ENCODE data around the gene PBX2. TPM values are rescaled to one million over a fixed set of nuclear protein-coding genes. Genes with fewer than 3 reads are reported as not detected.
"Not testable (repeated sequence)": the region's sequence is repeated elsewhere in the genome, so short reads cannot be mapped to it uniquely, and the experiment has no call there.

Gene PBX2
- total and polyA plus RNA-seq, 4 donors: 11.5 to 91.2 (median 65.0) TPM

- H3K9me3 ChIP-seq (ENCODE audit: control insufficient read depth, low read length): no peaks in the 10 kb centered on the region
- peak overlapping the region; percentile 95 to 98 for H3K27ac ChIP-seq (ENCODE audit: low read depth in 1 of 2, low read length in 2 of 2)
- H3K27me3 ChIP-seq (ENCODE audit: control insufficient read depth in 1 of 2, insufficient read depth in 2 of 2, low read length in 1 of 2): no peaks in the 10 kb centered on the region
- ATAC-seq (ENCODE audit: low FRiP score) (no peak), DNase-seq (peak in 1 of 2 donors; percentile 64)
- intact Hi-C loops (cut with DNase I): loop anchor here (5.0 to 10.0 kb wide), 3 partner anchors 775 to 1008 kb away; partner anchors contain the start of genes HSD17B8 (in 1 of the 2), RING1 (in 1 of the 2), RXRB (in 1 of the 2) and SLC39A7 (in 1 of the 2)
- 12 to 14% methylated on average over 24 to 28 of the region's 28 CpGs for WGBS, 2 donors
- peak overlapping the region; percentile 63 to 86 for H3K4me3 ChIP-seq (ENCODE audit: low read length in 2 of 2)
- no peaks in the 10 kb centered on the region for H3K4me1 ChIP-seq (ENCODE audit: control insufficient read depth in 1 of 2, insufficient read depth in 2 of 2, low read length in 2 of 2)
- no peaks in the 10 kb centered on the region for H3K36me3 ChIP-seq (ENCODE audit: control insufficient read depth in 1 of 2, insufficient read depth in 2 of 2, low read length in 1 of 2)
Observed at GRCh38 chr6:32196682-32197616, 6.9 kb upstream of the PBX2 start.

GRCh38 chr6:32195902-32196681 is 6.1 kb upstream of the PBX2 start:
- DNase-seq (peak; percentile 95 to 96), ATAC-seq (ENCODE audit: low FRiP score) (peak; percentile 74)
- peak overlapping the region; percentile 95 to 98 for H3K27ac ChIP-seq (ENCODE audit: low read depth in 1 of 2, low read length in 2 of 2)
- H3K27me3 ChIP-seq (ENCODE audit: control insufficient read depth in 1 of 2, insufficient read depth in 2 of 2, low read length in 1 of 2): no peaks in the 10 kb centered on the region
- intact Hi-C loops (cut with DNase I): loop anchor here (5.0 to 10.0 kb wide), 3 partner anchors 776 to 1009 kb away; partner anchors contain the start of genes HSD17B8 (in 1 of the 2), RING1 (in 1 of the 2), RXRB (in 1 of the 2) and SLC39A7 (in 1 of the 2)
- H3K36me3 ChIP-seq (ENCODE audit: control insufficient read depth in 1 of 2, insufficient read depth in 2 of 2, low read length in 1 of 2): no peaks in the 10 kb centered on the region
- WGBS, 2 donors: 0 to 1% methylated on average over 55 to 58 of the region's 58 CpGs
- no peaks in the 10 kb centered on the region for H3K9me3 ChIP-seq (ENCODE audit: control insufficient read depth, low read length)
- peak overlapping the region; percentile 63 to 86 for H3K4me3 ChIP-seq (ENCODE audit: low read length in 2 of 2)
- H3K4me1 ChIP-seq (ENCODE audit: control insufficient read depth in 1 of 2, insufficient read depth in 2 of 2, low read length in 2 of 2): no peaks in the 10 kb centered on the region

- peak; percentile 100 for DNase-seq
- peak; percentile 96 for ATAC-seq (ENCODE audit: low FRiP score)
- H3K27ac ChIP-seq (ENCODE audit: low read depth in 1 of 2, low read length in 2 of 2): no peak overlapping the region
- H3K9me3 ChIP-seq (ENCODE audit: control insufficient read depth, low read length): no peaks in the 10 kb centered on the region
- intact Hi-C loops (cut with DNase I): loop anchor here (5.0 to 10.0 kb wide), 3 partner anchors 777 to 1009 kb away; partner anchors contain the start of genes HSD17B8 (in 1 of the 2), RING1 (in 1 of the 2), RXRB (in 1 of the 2) and SLC39A7 (in 1 of the 2)
- WGBS, 2 donors: 0% methylated on average over 24 to 25 of the region's 25 CpGs
- H3K4me1 ChIP-seq (ENCODE audit: control insufficient read depth in 1 of 2, insufficient read depth in 2 of 2, low read length in 2 of 2): no peaks in the 10 kb centered on the region
- H3K4me3 ChIP-seq (ENCODE audit: low read length in 2 of 2): no peak overlapping the region
- H3K27me3 ChIP-seq (ENCODE audit: control insufficient read depth in 1 of 2, insufficient read depth in 2 of 2, low read length in 1 of 2): no peaks in the 10 kb centered on the region
- no peaks in the 10 kb centered on the region for H3K36me3 ChIP-seq (ENCODE audit: control insufficient read depth in 1 of 2, insufficient read depth in 2 of 2, low read length in 1 of 2)
Observed at GRCh38 chr6:32195652-32195901, 5.6 kb upstream of the PBX2 start.

- Histone ChIP-seq H3K4me3 (ENCODE audit: low read length in 2 of 2) (no peak overlapping the region), H3K36me3 (ENCODE audit: control insufficient read depth in 1 of 2, insufficient read depth in 2 of 2, low read length in 1 of 2) (no peaks in the 10 kb centered on the region), H3K9me3 (ENCODE audit: control insufficient read depth, low read length) (no peaks in the 10 kb centered on the region), H3K27me3 (ENCODE audit: control insufficient read depth in 1 of 2, insufficient read depth in 2 of 2, low read length in 1 of 2) (no peaks in the 10 kb centered on the region), H3K27ac (ENCODE audit: low read depth in 1 of 2, low read length in 2 of 2) (peak overlapping the region; percentile 65 to 89), H3K4me1 (ENCODE audit: control insufficient read depth in 1 of 2, insufficient read depth in 2 of 2, low read length in 2 of 2) (no peaks in the 10 kb centered on the region)
- intact Hi-C loops (cut with DNase I): loop anchor here (5.0 to 10.0 kb wide), 3 partner anchors 777 to 1010 kb away; partner anchors contain the start of genes HSD17B8 (in 1 of the 2), RING1 (in 1 of the 2), RXRB (in 1 of the 2) and SLC39A7 (in 1 of the 2)
- ATAC-seq (ENCODE audit: low FRiP score): no peak
- WGBS, 2 donors: 15 to 16% methylated on average over 15 of the region's 15 CpGs
- no peak for DNase-seq
Observed at GRCh38 chr6:32194825-32195651, 5.0 kb upstream of the PBX2 start.

GRCh38 chr6:32194388-32194787 is 4.4 kb upstream of the PBX2 start:
- no peak overlapping the region for H3K27ac ChIP-seq (ENCODE audit: low read depth in 1 of 2, low read length in 2 of 2)
- no peaks in the 10 kb centered on the region for H3K27me3 ChIP-seq (ENCODE audit: control insufficient read depth in 1 of 2, insufficient read depth in 2 of 2, low read length in 1 of 2)
- H3K36me3 ChIP-seq (ENCODE audit: control insufficient read depth in 1 of 2, insufficient read depth in 2 of 2, low read length in 1 of 2): no peaks in the 10 kb centered on the region
- DNase-seq: no peak
- no peaks in the 10 kb centered on the region for H3K4me1 ChIP-seq (ENCODE audit: control insufficient read depth in 1 of 2, insufficient read depth in 2 of 2, low read length in 2 of 2)
- no peak overlapping the region for H3K4me3 ChIP-seq (ENCODE audit: low read length in 2 of 2)
- no peak for ATAC-seq (ENCODE audit: low FRiP score)
- 88 to 91% methylated on average over 4 of the region's 4 CpGs for WGBS, 2 donors
- intact Hi-C loops (cut with DNase I): loop anchor here (10.0 kb wide), 2 partner anchors 780 to 1010 kb away; partner anchors contain the start of genes HSD17B8 (in 1 of the 2), RING1 (in 1 of the 2), RXRB (in 1 of the 2) and SLC39A7 (in 1 of the 2)
- H3K9me3 ChIP-seq (ENCODE audit: control insufficient read depth, low read length): no peaks in the 10 kb centered on the region

GRCh38 chr6:32193096-32193495 is 3.1 kb upstream of the PBX2 start:
- 83 to 85% methylated on average over 13 of the region's 13 CpGs for WGBS, 2 donors
- not testable (repeated sequence) for H3K4me1 ChIP-seq (ENCODE audit: control insufficient read depth in 1 of 2, insufficient read depth in 2 of 2, low read length in 2 of 2); ATAC-seq (ENCODE audit: low FRiP score); H3K36me3 ChIP-seq (ENCODE audit: control insufficient read depth in 1 of 2, insufficient read depth in 2 of 2, low read length in 1 of 2); DNase-seq; H3K27me3 ChIP-seq (ENCODE audit: control insufficient read depth in 1 of 2, insufficient read depth in 2 of 2, low read length in 1 of 2); H3K9me3 ChIP-seq (ENCODE audit: control insufficient read depth, low read length); H3K27ac ChIP-seq (ENCODE audit: low read depth in 1 of 2, low read length in 2 of 2); H3K4me3 ChIP-seq (ENCODE audit: low read length in 2 of 2)
- intact Hi-C loops (cut with DNase I): loop anchor here (10.0 kb wide), 2 partner anchors 782 to 1012 kb away; partner anchors contain the start of genes HSD17B8 (in 1 of the 2), RING1 (in 1 of the 2), RXRB (in 1 of the 2) and SLC39A7 (in 1 of the 2)

- intact Hi-C loops (cut with DNase I): loop anchor here (10.0 kb wide), 2 partner anchors 782 to 1012 kb away; partner anchors contain the start of genes HSD17B8 (in 1 of the 2), RING1 (in 1 of the 2), RXRB (in 1 of the 2) and SLC39A7 (in 1 of the 2)
- WGBS, 2 donors: 25 to 27% methylated on average over 4 to 5 of the region's 5 CpGs
- Histone ChIP-seq H3K27me3 (ENCODE audit: control insufficient read depth in 1 of 2, insufficient read depth in 2 of 2, low read length in 1 of 2) (no peaks in the 10 kb centered on the region), H3K9me3 (ENCODE audit: control insufficient read depth, low read length) (no peaks in the 10 kb centered on the region), H3K4me1 (ENCODE audit: control insufficient read depth in 1 of 2, insufficient read depth in 2 of 2, low read length in 2 of 2) (no peaks in the 10 kb centered on the region), H3K27ac (ENCODE audit: low read depth in 1 of 2, low read length in 2 of 2) (no peak within 1 kb of the TSS), H3K4me3 (ENCODE audit: low read length in 2 of 2) (no peak within 1 kb of the TSS), H3K36me3 (ENCODE audit: control insufficient read depth in 1 of 2, insufficient read depth in 2 of 2, low read length in 1 of 2) (no peaks in the 10 kb centered on the region)
- no peak for ATAC-seq (ENCODE audit: low FRiP score)
- peak in 1 of 2 donors; percentile 79 for DNase-seq
Observed at GRCh38 chr6:32192608-32193039, 2.6 kb upstream of the PBX2 start, which contains the start of gene GPSM3. Gene GPSM3, minus strand, starts transcription at chr6:32192643. Its CDS starts 130 bp downstream, at chr6:32192513.

Data from aorta (tissue), 5 donors.